ENCODE measurements around the gene VSIG10L.

GRCh38 chr19:51357952-51358351 lies 16.0 kb upstream of the VSIG10L start:
- TF ChIP-seq, protein P1, sequence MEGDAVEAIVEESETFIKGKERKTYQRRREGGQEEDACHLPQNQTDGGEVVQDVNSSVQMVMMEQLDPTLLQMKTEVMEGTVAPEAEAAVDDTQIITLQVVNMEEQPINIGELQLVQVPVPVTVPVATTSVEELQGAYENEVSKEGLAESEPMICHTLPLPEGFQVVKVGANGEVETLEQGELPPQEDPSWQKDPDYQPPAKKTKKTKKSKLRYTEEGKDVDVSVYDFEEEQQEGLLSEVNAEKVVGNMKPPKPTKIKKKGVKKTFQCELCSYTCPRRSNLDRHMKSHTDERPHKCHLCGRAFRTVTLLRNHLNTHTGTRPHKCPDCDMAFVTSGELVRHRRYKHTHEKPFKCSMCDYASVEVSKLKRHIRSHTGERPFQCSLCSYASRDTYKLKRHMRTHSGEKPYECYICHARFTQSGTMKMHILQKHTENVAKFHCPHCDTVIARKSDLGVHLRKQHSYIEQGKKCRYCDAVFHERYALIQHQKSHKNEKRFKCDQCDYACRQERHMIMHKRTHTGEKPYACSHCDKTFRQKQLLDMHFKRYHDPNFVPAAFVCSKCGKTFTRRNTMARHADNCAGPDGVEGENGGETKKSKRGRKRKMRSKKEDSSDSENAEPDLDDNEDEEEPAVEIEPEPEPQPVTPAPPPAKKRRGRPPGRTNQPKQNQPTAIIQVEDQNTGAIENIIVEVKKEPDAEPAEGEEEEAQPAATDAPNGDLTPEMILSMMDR (optimal IDR thresholded peaks at IDR 0.05 in 1 of 3, IDR thresholded peaks at IDR 0.05 in 1 of 3, conservative IDR thresholded peaks at IDR 0.05 in 1 of 3; ENCODE audit: extremely low read depth in 1 of 3, insufficient read depth in 2 of 3, low read length in 3 of 3) = no peak
- TF ChIP-seq EZH2 (IDR thresholded peaks at IDR 0.05; ENCODE audit: low read length) = no peak

Data from keratinocyte (primary cell).